ENCODE results near the gene SMARCA2. TPM values are rescaled to one million over a fixed set of nuclear protein-coding genes. Genes with fewer than 3 reads are reported as not detected.

SMARCA2 gene
- polyA plus RNA-seq, 1 donor from 2014 or later = 150 TPM

- no peak overlapping the region for H2AFZ ChIP-seq (ENCODE audit: low read depth, low read length)
- H3K4me2 ChIP-seq (ENCODE audit: low read length) = no peak overlapping the region
Observed at GRCh38 chr9:2233274-2233673, 218.1 kb downstream of the SMARCA2 start.

GRCh38 chr9:2234371-2234893 is 219.3 kb downstream of the SMARCA2 start:
- TF ChIP-seq EZH2 (IDR thresholded peaks at IDR 0.05; ENCODE audit: borderline replicate concordance, insufficient read depth, low read length, poor library complexity, severe bottlenecking) = no peak
- no peak for TF ChIP-seq MXI1 (conservative IDR thresholded peaks at IDR 0.05; ENCODE audit: poor library complexity, severe bottlenecking)
- no peak for TF ChIP-seq POLR2AphosphoS5 (IDR thresholded peaks at IDR 0.05)
- no peak for TF ChIP-seq EP300 (conservative IDR thresholded peaks at IDR 0.05; ENCODE audit: poor library complexity, severe bottlenecking)
- TF ChIP-seq SMC3 (conservative IDR thresholded peaks at IDR 0.05; ENCODE audit: poor library complexity) = no peak
- TF ChIP-seq RAD21 (conservative IDR thresholded peaks at IDR 0.05) = no peak
- TF ChIP-seq CTCF (IDR thresholded peaks at IDR 0.05; ENCODE audit: poor library complexity, severe bottlenecking) = no peak
- TF ChIP-seq, protein P1, sequence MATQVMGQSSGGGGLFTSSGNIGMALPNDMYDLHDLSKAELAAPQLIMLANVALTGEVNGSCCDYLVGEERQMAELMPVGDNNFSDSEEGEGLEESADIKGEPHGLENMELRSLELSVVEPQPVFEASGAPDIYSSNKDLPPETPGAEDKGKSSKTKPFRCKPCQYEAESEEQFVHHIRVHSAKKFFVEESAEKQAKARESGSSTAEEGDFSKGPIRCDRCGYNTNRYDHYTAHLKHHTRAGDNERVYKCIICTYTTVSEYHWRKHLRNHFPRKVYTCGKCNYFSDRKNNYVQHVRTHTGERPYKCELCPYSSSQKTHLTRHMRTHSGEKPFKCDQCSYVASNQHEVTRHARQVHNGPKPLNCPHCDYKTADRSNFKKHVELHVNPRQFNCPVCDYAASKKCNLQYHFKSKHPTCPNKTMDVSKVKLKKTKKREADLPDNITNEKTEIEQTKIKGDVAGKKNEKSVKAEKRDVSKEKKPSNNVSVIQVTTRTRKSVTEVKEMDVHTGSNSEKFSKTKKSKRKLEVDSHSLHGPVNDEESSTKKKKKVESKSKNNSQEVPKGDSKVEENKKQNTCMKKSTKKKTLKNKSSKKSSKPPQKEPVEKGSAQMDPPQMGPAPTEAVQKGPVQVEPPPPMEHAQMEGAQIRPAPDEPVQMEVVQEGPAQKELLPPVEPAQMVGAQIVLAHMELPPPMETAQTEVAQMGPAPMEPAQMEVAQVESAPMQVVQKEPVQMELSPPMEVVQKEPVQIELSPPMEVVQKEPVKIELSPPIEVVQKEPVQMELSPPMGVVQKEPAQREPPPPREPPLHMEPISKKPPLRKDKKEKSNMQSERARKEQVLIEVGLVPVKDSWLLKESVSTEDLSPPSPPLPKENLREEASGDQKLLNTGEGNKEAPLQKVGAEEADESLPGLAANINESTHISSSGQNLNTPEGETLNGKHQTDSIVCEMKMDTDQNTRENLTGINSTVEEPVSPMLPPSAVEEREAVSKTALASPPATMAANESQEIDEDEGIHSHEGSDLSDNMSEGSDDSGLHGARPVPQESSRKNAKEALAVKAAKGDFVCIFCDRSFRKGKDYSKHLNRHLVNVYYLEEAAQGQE (IDR thresholded peaks at IDR 0.05; ENCODE audit: borderline replicate concordance) = no peak
- TF ChIP-seq TAF1 (IDR thresholded peaks at IDR 0.05; ENCODE audit: low read depth) = no peak
- Histone ChIP-seq H3K27ac (ENCODE audit: low read length) (no peak overlapping the region), H3K79me2 (replicated peaks; ENCODE audit: insufficient read depth, low read length) (no peaks in the 10 kb centered on the region), H3K9me2 (ENCODE audit: insufficient read depth, low read length) (no peaks in the 10 kb centered on the region), H3K4me2 (ENCODE audit: low read length) (no peak overlapping the region), H3K36me3 (ENCODE audit: insufficient read depth, low read length) (no peaks in the 10 kb centered on the region), H3K9ac (ENCODE audit: low read length) (no peak overlapping the region), H2AFZ (ENCODE audit: low read depth, low read length) (no peak overlapping the region), H4K20me1 (ENCODE audit: insufficient read depth) (no peaks in the 10 kb centered on the region), H3F3A (ENCODE audit: insufficient read depth, low read length, poor library complexity, severe bottlenecking) (no peaks in the 10 kb centered on the region), H3K27me3 (ENCODE audit: insufficient read depth, low read depth, low read length) (no peaks in the 10 kb centered on the region), H3K9me3 (ENCODE audit: low read length) (no peaks in the 10 kb centered on the region), H3K4me3 (ENCODE audit: low read length) (no peak overlapping the region)

More at GRCh38 chr9:2233274-2233673, 218.1 kb downstream of the SMARCA2 start:
- Histone ChIP-seq H3F3A (ENCODE audit: insufficient read depth, low read length, poor library complexity, severe bottlenecking) (no peaks in the 10 kb centered on the region), H3K27ac (ENCODE audit: low read length) (no peak overlapping the region), H3K9me2 (ENCODE audit: insufficient read depth, low read length) (no peaks in the 10 kb centered on the region), H3K27me3 (ENCODE audit: insufficient read depth, low read depth, low read length) (no peaks in the 10 kb centered on the region), H4K20me1 (ENCODE audit: insufficient read depth) (no peaks in the 10 kb centered on the region), H3K9ac (ENCODE audit: low read length) (no peak overlapping the region), H3K9me3 (ENCODE audit: low read length) (no peaks in the 10 kb centered on the region), H3K79me2 (replicated peaks; ENCODE audit: insufficient read depth, low read length) (no peaks in the 10 kb centered on the region), H3K4me3 (ENCODE audit: low read length) (no peak overlapping the region), H3K36me3 (ENCODE audit: insufficient read depth, low read length) (no peaks in the 10 kb centered on the region)
- TF ChIP-seq SMC3 (conservative IDR thresholded peaks at IDR 0.05; ENCODE audit: poor library complexity) (no peak), EP300 (conservative IDR thresholded peaks at IDR 0.05; ENCODE audit: poor library complexity, severe bottlenecking) (no peak), RAD21 (conservative IDR thresholded peaks at IDR 0.05) (no peak), CTCF (IDR thresholded peaks at IDR 0.05; ENCODE audit: poor library complexity, severe bottlenecking) (no peak), TAF1 (IDR thresholded peaks at IDR 0.05; ENCODE audit: low read depth) (no peak)
- TF ChIP-seq, protein P1 (IDR thresholded peaks at IDR 0.05; ENCODE audit: borderline replicate concordance) = no peak
